Endothelial cell of umbilical vein (primary cell): ENCODE data around the gene CD300LB. TPM values are rescaled to one million over a fixed set of nuclear protein-coding genes. Genes with fewer than 3 reads are reported as not detected.

ENCODE experiments used
- BruUV-seq: library from RNA; stranded (reverse); fragments of 400-500 nt; replicated peaks from 2 replicates; lab custom pipeline; 2021; lab: Mats Ljungman, UMichigan
- CTCF ChIA-PET: fragments of 300-600, 350-600 bp; sonication (Branson Sonifier 250); formaldehyde crosslinking; loops from one replicate; lab custom pipeline; 2021; ENCODE audit warnings: antibody characterized with exemption, inconsistent platforms; lab: Charles Lee
- POLR2A ChIA-PET: fragments of 300-600, 350-600 bp; sonication (Branson Sonifier 250); formaldehyde crosslinking; loops from one replicate; lab custom pipeline; 2021; ENCODE audit warnings: antibody characterized with exemption, inconsistent platforms; lab: Charles Lee
- DNase-seq: peaks from one replicate; pipeline ENCODE4 v3.0.0-alpha.2; 2011; ENCODE audit warnings: low read depth, low spot score
- FAIRE-seq: peaks from 2 replicates; lab custom pipeline; 2011; peaks lifted over from hg19 to GRCh38; lab: Jason Lieb, UNC
- H2AFZ ChIP-seq: 2 replicates; pipeline ENCODE4 v1.6.0; 2012; ENCODE audit warnings: low read depth, low read length, control low read depth, inconsistent platforms
- H3K27ac ChIP-seq: 2 replicates; pipeline ENCODE4 v1.5.1; 2011; ENCODE audit warnings: low read depth, mild to moderate bottlenecking, control low read depth, low read length, moderate library complexity; ENCODE audit not compliant: insufficient read depth
- H3K27me3 ChIP-seq, 2 experiments: 2 replicates each; pipeline versions ENCODE4 v1.6.0 to v1.6.1; 2011; ENCODE audit warnings: low read length in 2 of 2, mixed read lengths in 1 of 2; ENCODE audit not compliant: control insufficient read depth in 2 of 2, insufficient read depth in 2 of 2
- H3K36me3 ChIP-seq, 2 experiments: 2 replicates in 1 of 2; 3 replicates in 1 of 2; pipeline ENCODE4 v1.5.1; 2011; ENCODE audit warnings: low read length in 2 of 2, mild to moderate bottlenecking in 1 of 2, moderate library complexity in 1 of 2; ENCODE audit not compliant: control insufficient read depth in 2 of 2, insufficient read depth in 2 of 2; ENCODE audit errors: extremely low read depth in 1 of 2
- H3K4me1 ChIP-seq: 3 replicates; pipeline ENCODE4 v1.5.1; 2011; ENCODE audit warnings: mild to moderate bottlenecking, low read length; ENCODE audit not compliant: control insufficient read depth, insufficient read depth; ENCODE audit errors: extremely low read depth
- H3K4me2 ChIP-seq: 2 replicates; pipeline ENCODE4 v1.6.1; 2011; ENCODE audit warnings: low read length, control low read depth, mixed read lengths; ENCODE audit not compliant: insufficient read depth
- H3K4me3 ChIP-seq, 3 experiments: fragments of 200-600 bp in 1 of 3; sonication (generic), shearing (Covaris generic) in 1 of 3; replicated peaks in 1 of 3; 2 replicates each; pipeline ENCODE4 v1.5.1; 2011 to 2016; ENCODE audit warnings: control low read depth in 3 of 3, low read length in 3 of 3, mild to moderate bottlenecking in 2 of 3, inconsistent platforms in 1 of 3, low read depth in 1 of 3, moderate library complexity in 1 of 3; ENCODE audit not compliant: insufficient read depth in 1 of 3
- H3K79me2 ChIP-seq: 2 replicates; pipeline ENCODE4 v1.6.0; 2012; ENCODE audit warnings: low read length, inconsistent platforms; ENCODE audit not compliant: control insufficient read depth, insufficient read depth
- H3K9ac ChIP-seq: replicated peaks from 2 replicates; pipeline ENCODE3; 2011; ENCODE audit warnings: low read length, control low read depth; ENCODE audit not compliant: insufficient read depth; ENCODE audit errors: extremely low read depth
- H3K9me1 ChIP-seq: replicated peaks from 3 replicates; pipeline ENCODE4 v1.6.0; 2011; ENCODE audit warnings: mild to moderate bottlenecking, low read length; ENCODE audit not compliant: control insufficient read depth, insufficient read depth; ENCODE audit errors: extremely low read depth
- H3K9me3 ChIP-seq: replicated peaks from 2 replicates; pipeline ENCODE4 v1.5.1; 2012; ENCODE audit warnings: low read length, inconsistent platforms; ENCODE audit not compliant: control insufficient read depth, insufficient read depth
- H4K20me1 ChIP-seq: replicated peaks from 2 replicates; pipeline ENCODE3; 2011; ENCODE audit warnings: mild to moderate bottlenecking, low read length; ENCODE audit not compliant: control insufficient read depth, insufficient read depth; ENCODE audit errors: extremely low read depth
- CTCF ChIP-seq, 2 donors: IDR thresholded peaks; 1 replicate in 1 of 2; 2 replicates in 1 of 2; pipeline ENCODE4 v1.5.1; 2011; ENCODE audit warnings: low read length in 2 of 2, mild to moderate bottlenecking in 2 of 2, moderate library complexity in 2 of 2, control low read depth in 1 of 2, inconsistent platforms in 1 of 2, low read depth in 1 of 2; ENCODE audit not compliant: insufficient read depth in 1 of 2; ENCODE audit errors: extremely low read depth in 1 of 2
- EZH2 ChIP-seq: IDR thresholded peaks from 2 replicates; pipeline ENCODE4 v1.6.1; 2012; ENCODE audit warnings: borderline replicate concordance, low read depth, mild to moderate bottlenecking, moderate library complexity, low read length, inconsistent platforms; ENCODE audit not compliant: severe bottlenecking
- FOS ChIP-seq: IDR thresholded peaks from 2 replicates; pipeline ENCODE4 v1.6.1; 2011; ENCODE audit warnings: mild to moderate bottlenecking, low read length, moderate library complexity, borderline replicate concordance; ENCODE audit not compliant: insufficient read depth
- GATA2 ChIP-seq: IDR thresholded peaks from 2 replicates; pipeline ENCODE4 v1.7.0; 2011; ENCODE audit warnings: low read depth, mild to moderate bottlenecking, moderate library complexity, mixed read lengths, low read length; ENCODE audit not compliant: insufficient read length, insufficient read depth
- JUN ChIP-seq: IDR thresholded peaks from 2 replicates; pipeline ENCODE4 v1.6.1; 2011; ENCODE audit warnings: borderline replicate concordance, low read depth; ENCODE audit not compliant: insufficient read length, insufficient read depth
- MAX ChIP-seq: IDR thresholded peaks from 2 replicates; pipeline ENCODE4 v1.6.1; 2011; ENCODE audit not compliant: insufficient read depth, insufficient read length
- MYC ChIP-seq: IDR thresholded peaks from one replicate; pipeline ENCODE4 v1.6.1; 2011; ENCODE audit warnings: mild to moderate bottlenecking, low read depth, low read length
- POLR2A ChIP-seq: IDR thresholded peaks from 2 replicates; pipeline ENCODE4 v1.6.1; 2012; ENCODE audit warnings: low read depth, mild to moderate bottlenecking, control low read depth, low read length
- POLR2AphosphoS5 ChIP-seq: IDR thresholded peaks from 2 replicates; pipeline ENCODE4 v1.6.1; 2012; ENCODE audit warnings: low read depth, mild to moderate bottlenecking, control low read depth, low read length, moderate library complexity; ENCODE audit not compliant: insufficient read depth
- dilution Hi-C: fragments of 300-500 bp; cut with MboI; formaldehyde crosslinking; loops from one replicate; pipeline ENCODE4 v1.15.0; 2019; ENCODE audit warnings: low sequenced_read_pairs; ENCODE audit not compliant: extremely low pct_ligation_motif_present
- intact Hi-C: fragments of 100-400 bp; cut with micrococcal nuclease; formaldehyde crosslinking; loops from one replicate; pipeline ENCODE4 v1.10.0; 2022
- polyA plus RNA-seq, 4 experiments: library from polyadenylated mRNA; depleted of rRNA in 3 of 4; stranded (reverse) in 3 of 4; unstranded in 1 of 4; fragments of >200 nt; gene quantifications; 2 replicates each; pipeline versions ENCODE4 v1.2.1 to v1.2.3, GENCODE V29; 2011 to 2012; ENCODE audit warnings: missing spikeins in 1 of 4
- total RNA-seq: library from RNA; stranded (reverse); gene quantifications from 2 replicates; pipeline ENCODE4 v1.2.3, GENCODE V29; 2021

CD300LB gene
- total and polyA plus RNA-seq, 2 donors (not counting 3 experiments of a cell fraction or from before 2014, with no cell fraction given) = not detected

GRCh38 chr17:74573169-74573568 lies 41.9 kb upstream of the CD300LB start:
- H3K4me1 ChIP-seq = no peaks in the 10 kb centered on the region
- H3K27ac ChIP-seq = no peak overlapping the region
- no peaks in the 10 kb centered on the region for H4K20me1 ChIP-seq
- intact Hi-C loops = no loop called here
- H3K79me2 ChIP-seq = no peaks in the 10 kb centered on the region
- H3K9me3 ChIP-seq = no peaks in the 10 kb centered on the region
- ChIA-PET CTCF (no interaction called here), POLR2A (no interaction called here)
- H3K9me1 ChIP-seq = no peaks in the 10 kb centered on the region
- H2AFZ ChIP-seq = no peak overlapping the region
- H3K9ac ChIP-seq = no peak overlapping the region
- FAIRE-seq (no peak), DNase-seq (no peak)
- H3K4me2 ChIP-seq = no peak overlapping the region
- no peaks in the 10 kb centered on the region for H3K27me3 ChIP-seq
- H3K4me3 ChIP-seq = no peak overlapping the region
- dilution Hi-C loops = no loop called here
- TF ChIP-seq EZH2 = no peak
- H3K36me3 ChIP-seq = no peaks in the 10 kb centered on the region
- BruUV-seq = no TSS peak

GRCh38 chr17:74571621-74572270 lies 40.5 kb upstream of the CD300LB start:
- intact Hi-C loops (no loop called here), dilution Hi-C loops (no loop called here)
- Histone ChIP-seq H3K36me3 (no peaks in the 10 kb centered on the region), H3K4me2 (no peak overlapping the region), H3K9me3 (no peaks in the 10 kb centered on the region), H3K79me2 (no peaks in the 10 kb centered on the region), H3K9ac (no peak overlapping the region), H2AFZ (no peak overlapping the region), H3K9me1 (no peaks in the 10 kb centered on the region), H4K20me1 (no peaks in the 10 kb centered on the region), H3K27ac (no peak overlapping the region), H3K4me3 (no peak overlapping the region), H3K27me3 (no peaks in the 10 kb centered on the region), H3K4me1 (no peaks in the 10 kb centered on the region)
- TF ChIP-seq MAX (no peak), POLR2A (no peak), GATA2 (no peak), POLR2AphosphoS5 (no peak), FOS (no peak), JUN (no peak), CTCF (IDR thresholded peaks at IDR 0.05; ENCODE audit: extremely low read depth in 1 of 2, insufficient read depth in 1 of 2, low read depth in 1 of 2, low read length in 2 of 2) (no peak), MYC (no peak), EZH2 (no peak)
- ChIA-PET CTCF (no interaction called here), POLR2A (no interaction called here)
- BruUV-seq = no TSS peak
- no peak for DNase-seq
- FAIRE-seq = no peak
